GM19397 (cell line): ENCODE results near the gene TRIM47.
"Not testable (repeated sequence)": the region's sequence is repeated elsewhere in the genome, so short reads cannot be mapped to it uniquely, and the experiment has no call there.

ENCODE experiments used
- ATAC-seq: cut with Tn5 transposase; IDR thresholded peaks from one replicate; pipeline ENCODE4 v1.9.1; 2021; ENCODE audit warnings: mild to moderate bottlenecking, moderate library complexity; ENCODE audit not compliant: unreplicated experiment

The TRIM47 gene

DNA sequence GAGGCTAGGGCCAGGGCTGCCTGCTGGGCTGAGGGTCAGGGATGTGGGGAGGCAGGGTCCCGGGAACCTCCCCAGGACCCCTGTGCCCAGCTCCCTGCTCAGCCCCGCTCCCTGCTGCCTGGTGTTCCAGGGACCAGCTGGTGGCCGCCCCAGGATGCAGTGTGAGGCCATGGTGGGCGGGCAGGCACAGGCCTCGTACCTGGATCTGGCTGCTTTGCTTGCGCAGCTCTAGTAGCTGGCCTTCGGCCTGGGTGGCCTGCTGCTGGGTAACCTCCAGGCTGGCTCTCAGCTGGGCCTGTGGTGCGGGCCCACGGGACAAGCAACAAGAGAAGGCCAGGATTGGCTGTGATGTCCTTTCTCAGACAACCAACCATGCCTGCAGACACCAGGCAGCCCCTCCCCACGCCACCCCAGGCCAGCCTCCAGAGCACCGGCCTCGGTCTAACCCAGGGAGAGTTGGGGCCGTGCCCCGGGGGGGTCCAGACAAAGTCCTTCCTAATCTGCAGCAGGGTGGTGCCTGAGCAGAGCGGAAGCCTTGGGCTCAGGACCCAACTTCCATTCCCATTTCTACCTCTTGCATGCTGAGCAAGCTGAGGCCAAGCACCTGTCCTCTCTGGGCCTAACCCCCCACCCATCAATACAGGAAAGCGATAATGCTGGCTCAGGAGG is 14.3 kb upstream of the TRIM47 start:
- ATAC-seq: no peak

- ATAC-seq: no peak
Observed at GRCh38 chr17:75891605-75892555, 13.5 kb upstream of the TRIM47 start.

- ATAC-seq: no peak
Observed at GRCh38 chr17:75891022-75891604, 12.7 kb upstream of the TRIM47 start.

DNA sequence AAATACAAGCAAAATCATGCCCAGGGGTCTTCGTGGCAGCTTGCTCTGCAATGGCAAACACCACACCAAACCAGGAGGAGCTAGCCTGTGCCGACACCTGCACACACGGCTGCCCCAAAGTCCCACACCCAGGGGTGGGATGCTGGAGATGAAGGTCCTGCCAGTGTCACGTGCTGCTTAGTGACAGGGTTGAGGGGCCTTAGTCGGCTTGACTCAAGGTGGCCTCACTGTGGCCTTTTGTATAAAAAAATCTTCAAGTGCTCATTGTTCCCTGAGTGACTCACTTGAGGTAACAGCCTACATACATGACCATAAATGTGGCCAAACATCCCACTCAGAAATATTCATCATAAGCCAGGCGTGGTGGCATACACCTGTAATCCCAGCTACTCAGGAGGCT is 11.1 kb upstream of the TRIM47 start:
- ATAC-seq: no peak

- ATAC-seq: no peak
Observed at GRCh38 chr17:75888484-75888883, 10.1 kb upstream of the TRIM47 start.

GRCh38 chr17:75885860-75886259 is 7.5 kb upstream of the TRIM47 start:
- ATAC-seq: not testable (repeated sequence)

GRCh38 chr17:75885431-75885830 is 7.0 kb upstream of the TRIM47 start:
- no peak for ATAC-seq

- no peak for ATAC-seq
Observed at GRCh38 chr17:75881678-75882454, 3.5 kb upstream of the TRIM47 start.

- no peak for ATAC-seq
Observed at GRCh38 chr17:75880266-75880665, 1.9 kb upstream of the TRIM47 start.

DNA sequence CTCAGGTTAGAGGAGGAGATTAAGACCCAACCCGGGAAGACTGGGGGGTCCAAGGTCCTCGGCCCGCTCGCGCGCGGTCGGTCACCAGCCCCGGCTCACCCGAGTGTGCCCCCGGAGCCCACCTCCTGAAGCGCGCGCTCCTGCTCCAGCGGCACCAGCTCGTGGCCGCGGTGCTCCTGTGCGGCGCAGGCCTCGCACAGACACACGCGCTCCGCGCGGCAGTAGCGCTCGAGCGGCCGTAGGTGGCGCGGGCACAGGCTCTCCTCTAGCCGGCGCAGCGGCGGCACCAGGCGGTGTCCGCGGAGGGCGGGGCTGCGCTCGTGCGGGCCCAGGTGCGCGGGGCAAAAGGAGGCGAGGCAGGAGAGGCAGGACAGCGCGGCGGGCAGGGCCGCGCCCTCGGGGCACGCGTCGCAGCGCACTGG is 618 bp downstream of the TRIM47 start:
- ATAC-seq: no peak

- ATAC-seq: no peak
Observed at GRCh38 chr17:75876938-75877751, 1.2 kb downstream of the TRIM47 start.

DNA sequence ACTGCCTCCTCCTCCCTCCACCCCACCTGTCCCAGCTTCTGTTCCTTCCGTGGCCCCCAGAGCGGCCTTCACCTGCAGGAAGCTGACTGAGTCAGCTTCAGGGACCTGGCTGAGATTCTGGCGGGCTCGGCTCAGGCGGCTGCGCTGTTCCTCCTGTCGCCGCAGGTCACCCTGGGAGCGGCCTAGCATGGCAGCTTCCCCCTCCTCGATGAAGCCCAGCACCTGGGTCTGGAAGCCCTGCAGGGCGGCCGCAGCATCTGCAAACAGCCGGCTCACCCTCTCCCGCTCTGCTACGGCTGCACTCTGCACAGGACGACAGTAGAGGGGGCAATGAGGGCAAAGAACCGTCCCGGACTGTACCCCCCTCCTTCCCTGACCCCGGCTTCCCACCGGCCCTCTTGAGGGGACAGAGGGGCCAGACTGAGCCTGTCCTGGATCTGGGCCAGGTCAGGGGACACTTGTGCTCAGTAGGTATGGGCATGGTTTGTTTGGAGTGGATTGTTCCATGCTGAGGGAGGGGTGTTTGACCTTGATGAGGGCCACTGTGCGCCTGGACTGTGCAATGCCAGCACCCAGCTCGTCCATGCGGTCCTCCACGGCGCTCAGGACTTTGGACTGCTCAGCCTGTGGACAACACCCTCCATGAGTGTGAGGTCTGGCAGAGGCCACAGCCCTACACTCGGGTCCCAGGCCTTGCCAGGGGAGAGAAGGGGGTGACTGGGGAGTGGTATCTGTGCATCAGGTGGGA is 2.0 kb downstream of the TRIM47 start:
- no peak for ATAC-seq

DNA sequence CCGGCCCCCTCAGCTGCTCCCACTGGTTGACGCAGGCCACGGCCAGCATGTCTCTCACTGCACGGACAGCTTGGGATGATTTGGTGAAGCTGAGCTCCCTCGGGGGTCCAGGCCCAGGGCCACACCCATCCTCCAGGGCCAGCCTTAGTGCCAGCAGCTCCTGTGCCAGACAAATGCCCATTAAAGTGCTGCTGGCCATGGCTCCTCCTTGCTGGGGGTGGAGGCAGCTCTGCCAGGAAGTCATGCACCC is 2.5 kb downstream of the TRIM47 start:
- no peak for ATAC-seq

- no peak for ATAC-seq
Observed at GRCh38 chr17:75875182-75875939, 3.0 kb downstream of the TRIM47 start.

DNA sequence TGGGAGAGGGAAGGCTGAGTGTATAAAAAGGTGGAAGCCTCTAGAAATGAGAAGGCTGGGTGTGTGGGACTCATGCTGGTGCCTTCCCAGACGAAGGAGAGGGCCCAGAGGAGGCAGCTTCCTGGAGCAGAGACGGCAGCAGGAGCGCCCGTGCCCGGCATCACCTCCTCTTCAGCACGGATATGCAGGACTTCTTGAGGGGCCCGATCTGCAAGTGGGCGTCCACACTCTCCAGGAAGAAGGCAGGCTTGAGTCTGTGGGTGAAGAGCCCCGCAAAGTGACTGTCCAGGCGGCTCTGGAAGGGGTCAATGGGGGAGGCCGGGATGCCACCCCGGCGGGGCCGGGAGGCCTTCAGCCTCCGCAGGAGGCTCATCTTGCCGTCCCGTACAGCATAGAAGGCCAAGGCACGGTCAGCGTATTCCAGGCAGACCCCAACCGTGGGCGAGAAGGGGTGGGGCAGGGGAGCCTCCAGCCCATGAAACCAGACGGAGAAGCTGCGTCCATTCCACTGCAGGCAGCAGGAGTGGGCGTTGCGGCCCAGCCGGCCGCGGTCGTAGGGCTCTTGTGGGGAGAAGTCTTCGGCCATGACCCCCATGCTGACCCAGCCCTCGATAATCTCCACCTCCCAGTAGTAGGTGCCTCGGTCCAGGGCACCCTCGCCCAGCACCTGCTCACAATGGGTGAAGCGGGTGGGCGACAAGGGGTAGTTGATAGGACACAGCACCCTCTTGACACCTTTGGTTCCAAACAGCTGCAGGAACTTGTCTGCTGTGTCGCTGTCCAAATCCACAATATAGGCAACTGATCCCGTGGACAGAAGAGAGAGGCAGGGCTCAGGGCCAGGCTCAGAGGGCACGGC is 3.8 kb downstream of the TRIM47 start:
- no peak for ATAC-seq

DNA sequence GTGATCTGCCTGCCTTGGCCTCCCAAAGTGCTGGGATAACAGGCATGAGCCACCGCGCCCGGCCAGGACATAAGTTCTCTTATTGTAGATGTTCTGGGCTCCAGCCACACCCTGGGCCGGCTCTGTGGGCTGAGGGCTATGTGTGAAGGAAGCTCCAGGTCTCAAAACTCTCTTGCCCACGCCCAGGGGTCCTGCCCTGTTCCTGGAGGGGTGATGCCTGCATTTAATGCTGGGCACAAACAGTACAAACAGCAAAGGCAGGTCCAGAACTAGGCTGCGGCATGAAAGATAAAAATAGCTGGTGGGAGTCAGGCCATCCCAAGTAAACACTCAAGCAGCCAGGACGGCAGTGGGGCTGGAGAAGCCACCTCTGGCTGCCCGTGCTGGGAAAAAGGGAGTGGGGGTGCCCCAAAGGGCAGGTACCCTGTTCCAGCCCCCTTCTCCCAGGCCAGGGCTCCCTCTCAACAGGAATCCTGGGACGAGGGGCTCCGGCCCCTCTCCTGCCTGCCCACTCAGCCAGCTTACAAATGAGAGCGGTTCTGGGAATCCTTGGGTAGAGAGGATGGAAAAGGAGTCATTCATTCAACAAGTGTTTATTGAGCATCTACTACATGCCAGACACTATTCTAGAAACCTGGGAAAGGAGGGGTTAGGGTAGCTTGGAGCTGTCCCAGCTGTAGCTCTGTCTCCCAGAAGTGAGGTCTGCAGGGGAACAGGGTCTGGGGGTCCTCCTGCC is 4.6 kb downstream of the TRIM47 start:
- no peak for ATAC-seq
